IPS DF 6.9 (cell line): ENCODE results near the gene PALLD.

Experiments
- DNase-seq: peaks from one replicate; pipeline ENCODE4 v3.0.0-alpha.2; 2013; ENCODE audit warnings: low read depth, low spot score
- H3K27ac ChIP-seq: one replicate; pipeline ENCODE4 v1.5.1; 2013; ENCODE audit warnings: low read length, control low read depth
- H3K27me3 ChIP-seq: 2 replicates; pipeline ENCODE4 v1.6.1; 2013; ENCODE audit warnings: mild to moderate bottlenecking, low read length; ENCODE audit not compliant: control insufficient read depth, insufficient read depth
- H3K36me3 ChIP-seq: 2 replicates; pipeline ENCODE4 v1.6.1; 2013; ENCODE audit warnings: low read length; ENCODE audit not compliant: control insufficient read depth, insufficient read depth
- H3K4me1 ChIP-seq: 2 replicates; pipeline ENCODE4 v1.6.1; 2013; ENCODE audit warnings: low read length; ENCODE audit not compliant: control insufficient read depth, insufficient read depth
- H3K4me3 ChIP-seq: 2 replicates; pipeline ENCODE4 v1.5.1; 2013; ENCODE audit warnings: mild to moderate bottlenecking, low read length
- H3K9me3 ChIP-seq: 2 replicates; pipeline ENCODE4 v1.6.1; 2013; ENCODE audit warnings: low read length, inconsistent platforms; ENCODE audit not compliant: control insufficient read depth, insufficient read depth
- WGBS: extraction: QIAGEN DNeasy Blood & Tissue Kit; methylation state at CpG from one replicate; pipeline ENCODE4 v1.1.7; 2013; ENCODE audit warnings: mixed read lengths, missing lambda C conversion rate; ENCODE audit not compliant: insufficient read length, insufficient coverage; 5-methylcytosine and 5-hydroxymethylcytosine counted together

PALLD gene

GRCh38 chr4:168836490-168836889, 339.6 kb downstream of the PALLD start:
- Histone ChIP-seq H3K36me3 (no peaks in the 10 kb centered on the region), H3K27ac (no peak overlapping the region), H3K9me3 (no peaks in the 10 kb centered on the region), H3K4me1 (peaks cover 5% of the 10 kb centered on the region), H3K4me3 (no peak overlapping the region), H3K27me3 (peaks cover 1% of the 10 kb centered on the region; the same call in 1 of the 2 replicates)
- no CpG with 5 or more reads among the region's 9 CpGs for WGBS
- DNase-seq = no peak

- no peak for DNase-seq
- WGBS = no CpG with 5 or more reads among the region's 4 CpGs
- Histone ChIP-seq H3K9me3 (no peaks in the 10 kb centered on the region), H3K4me1 (peaks cover 6% of the 10 kb centered on the region; the same call in 1 of the 2 replicates), H3K36me3 (no peaks in the 10 kb centered on the region), H3K27ac (no peak overlapping the region), H3K4me3 (no peak overlapping the region), H3K27me3 (peaks cover 1% of the 10 kb centered on the region; the same call in 1 of the 2 replicates)
Measured at GRCh38 chr4:168837922-168838321, 341.1 kb downstream of the PALLD start.

GRCh38 chr4:168839758-168840391, 343.0 kb downstream of the PALLD start:
- no peak for DNase-seq
- H3K27me3 ChIP-seq = no peaks in the 10 kb centered on the region
- H3K27ac ChIP-seq = no peak overlapping the region
- no peak overlapping the region for H3K4me3 ChIP-seq
- H3K9me3 ChIP-seq = no peaks in the 10 kb centered on the region
- no peaks in the 10 kb centered on the region for H3K36me3 ChIP-seq
- no CpG with 5 or more reads among the region's 3 CpGs for WGBS
- H3K4me1 ChIP-seq = peaks cover 7% of the 10 kb centered on the region; the same call in 1 of the 2 replicates

- Histone ChIP-seq H3K4me3 (no peak overlapping the region), H3K36me3 (no peaks in the 10 kb centered on the region), H3K27me3 (no peaks in the 10 kb centered on the region), H3K9me3 (no peaks in the 10 kb centered on the region), H3K27ac (no peak overlapping the region), H3K4me1 (peaks cover 9% of the 10 kb centered on the region; the same call in 1 of the 2 replicates)
- DNase-seq = no peak
- no CpG with 5 or more reads among the region's 4 CpGs for WGBS
Measured at GRCh38 chr4:168840392-168840763, 343.5 kb downstream of the PALLD start.

GRCh38 chr4:168841000-168841671, 344.3 kb downstream of the PALLD start:
- no peak for DNase-seq
- Histone ChIP-seq H3K36me3 (no peaks in the 10 kb centered on the region), H3K27ac (no peak overlapping the region), H3K4me3 (no peak overlapping the region), H3K4me1 (peaks cover 10% of the 10 kb centered on the region; the same call in 1 of the 2 replicates), H3K27me3 (no peaks in the 10 kb centered on the region), H3K9me3 (no peaks in the 10 kb centered on the region)
- WGBS = no CpG with 5 or more reads among the region's 8 CpGs

- Histone ChIP-seq H3K9me3 (no peaks in the 10 kb centered on the region), H3K4me3 (no peak overlapping the region), H3K4me1 (peaks cover 11% of the 10 kb centered on the region), H3K36me3 (no peaks in the 10 kb centered on the region), H3K27ac (no peak overlapping the region), H3K27me3 (no peaks in the 10 kb centered on the region)
- no peak for DNase-seq
Measured at GRCh38 chr4:168841672-168842019, 344.8 kb downstream of the PALLD start.

- H3K36me3 ChIP-seq = no peaks in the 10 kb centered on the region
- no peak for DNase-seq
- no peaks in the 10 kb centered on the region for H3K9me3 ChIP-seq
- no peaks in the 10 kb centered on the region for H3K27me3 ChIP-seq
- peaks cover 12% of the 10 kb centered on the region for H3K4me1 ChIP-seq
- H3K4me3 ChIP-seq = no peak overlapping the region
- no peak overlapping the region for H3K27ac ChIP-seq
- no CpG with 5 or more reads among the region's 1 CpG for WGBS
Measured at GRCh38 chr4:168842186-168842585, 345.3 kb downstream of the PALLD start.

GRCh38 chr4:168843635-168844034, 346.8 kb downstream of the PALLD start:
- Histone ChIP-seq H3K27ac (no peak overlapping the region), H3K4me3 (no peak overlapping the region), H3K36me3 (no peaks in the 10 kb centered on the region), H3K4me1 (peaks cover 10% of the 10 kb centered on the region), H3K27me3 (no peaks in the 10 kb centered on the region), H3K9me3 (no peaks in the 10 kb centered on the region)
- no CpG with 5 or more reads among the region's 7 CpGs for WGBS
- DNase-seq = no peak

GRCh38 chr4:168844353-168845049, 347.6 kb downstream of the PALLD start:
- peaks cover 10% of the 10 kb centered on the region for H3K4me1 ChIP-seq
- H3K36me3 ChIP-seq = no peaks in the 10 kb centered on the region
- H3K4me3 ChIP-seq = no peak overlapping the region
- no peaks in the 10 kb centered on the region for H3K27me3 ChIP-seq
- no peak overlapping the region for H3K27ac ChIP-seq
- WGBS = no CpG with 5 or more reads among the region's 8 CpGs
- DNase-seq = no peak
- no peaks in the 10 kb centered on the region for H3K9me3 ChIP-seq

- H3K36me3 ChIP-seq = no peaks in the 10 kb centered on the region
- DNase-seq = no peak
- WGBS = 100% methylated on average over 1 of the region's 2 CpGs
- peaks cover 10% of the 10 kb centered on the region for H3K4me1 ChIP-seq
- no peaks in the 10 kb centered on the region for H3K27me3 ChIP-seq
- H3K9me3 ChIP-seq = no peaks in the 10 kb centered on the region
- no peak overlapping the region for H3K4me3 ChIP-seq
- H3K27ac ChIP-seq = no peak overlapping the region
Measured at GRCh38 chr4:168845897-168846296, 349.0 kb downstream of the PALLD start.
